A673 (cell line): ENCODE measurements around the gene TAAR1. TPM values are rescaled to one million over a fixed set of nuclear protein-coding genes. Genes with fewer than 3 reads are reported as not detected.

Experiments
- BruUV-seq: library from RNA; stranded (reverse); fragments of 400-500 nt; replicated peaks from 2 replicates; lab custom pipeline; 2021; lab: Mats Ljungman, UMichigan
- CTCF ChIA-PET: fragments of 300-600 bp; sonication (Branson Sonifier 250); formaldehyde crosslinking; loops from one replicate; lab custom pipeline; 2022; ENCODE audit warnings: antibody characterized with exemption; lab: Charles Lee
- POLR2A ChIA-PET: fragments of 300-600 bp; sonication (Branson Sonifier 250); formaldehyde crosslinking; loops from one replicate; lab custom pipeline; 2022; ENCODE audit warnings: antibody characterized with exemption; ENCODE audit not compliant: low non-redundant PET; lab: Charles Lee
- DNase-seq: peaks from one replicate; pipeline ENCODE4 v3.0.0-alpha.2; 2015; ENCODE audit warnings: low spot score
- H3K27ac ChIP-seq: fragments of 200-600 bp; sonication (generic); 2 replicates; pipeline ENCODE4 v1.5.1; 2016; ENCODE audit warnings: mixed run types, low read depth, mild to moderate bottlenecking, mixed read lengths, antibody characterized with exemption, low read length; ENCODE audit not compliant: poor library complexity, severe bottlenecking
- H3K27me3 ChIP-seq: fragments of 200-600 bp; sonication (generic); replicated peaks from 2 replicates; pipeline ENCODE4 v1.6.1; 2017; ENCODE audit warnings: mixed run types, low read depth, mild to moderate bottlenecking, mixed read lengths, antibody characterized with exemption, low read length; ENCODE audit not compliant: insufficient read depth, poor library complexity
- H3K36me3 ChIP-seq: fragments of 200-600 bp; sonication (generic); 2 replicates; pipeline ENCODE4 v1.6.1; 2016; ENCODE audit warnings: mixed run types, mild to moderate bottlenecking, mixed read lengths, antibody characterized with exemption, low read length; ENCODE audit not compliant: insufficient read depth, poor library complexity, severe bottlenecking
- H3K4me1 ChIP-seq: fragments of 200-600 bp; sonication (generic); 2 replicates; pipeline ENCODE4 v1.6.1; 2017; ENCODE audit warnings: mixed run types, mild to moderate bottlenecking, mixed read lengths, antibody characterized with exemption, low read length; ENCODE audit not compliant: insufficient read depth, poor library complexity, severe bottlenecking
- H3K4me3 ChIP-seq: fragments of 200-600 bp; sonication (generic); 2 replicates; pipeline ENCODE4 v1.5.1; 2016; ENCODE audit warnings: low read depth, mixed run types, mild to moderate bottlenecking, mixed read lengths, low read length; ENCODE audit not compliant: poor library complexity, severe bottlenecking
- H3K9me3 ChIP-seq: fragments of 200-600 bp; sonication (generic); 2 replicates; pipeline ENCODE4 v1.6.1; 2016; ENCODE audit warnings: mixed run types, low read depth, mild to moderate bottlenecking, mixed read lengths, antibody characterized with exemption, low read length; ENCODE audit not compliant: poor library complexity, severe bottlenecking
- CTCF ChIP-seq: fragments of 300-800, 200-600 bp; sonication (generic); conservative IDR thresholded peaks from 2 replicates; pipeline ENCODE4 v1.5.1; 2017; ENCODE audit warnings: low read depth, mild to moderate bottlenecking, antibody characterized with exemption, low read length, moderate library complexity, mixed read lengths
- EZH2 ChIP-seq: fragments of 200-600 bp; sonication (generic); IDR thresholded peaks from 2 replicates; pipeline ENCODE4 v1.6.1; 2017; ENCODE audit warnings: borderline replicate concordance, low read depth, mild to moderate bottlenecking, mixed read lengths, antibody characterized with exemption, low read length; ENCODE audit not compliant: poor library complexity, severe bottlenecking
- intact Hi-C: fragments of 100-400 bp; cut with micrococcal nuclease; formaldehyde crosslinking; loops from one replicate; pipeline ENCODE4 v1.10.0; 2022; ENCODE audit not compliant: unreplicated experiment
- total RNA-seq: library from RNA; stranded (reverse); gene quantifications from 2 replicates; pipeline ENCODE4 v1.2.3, GENCODE V29; 2021

TAAR1 gene
- total RNA-seq, 1 experiment from 2014 or later = not detected

GRCh38 chr6:132703936-132704335, 45.0 kb upstream of the TAAR1 start:
- no peaks in the 10 kb centered on the region for H3K9me3 ChIP-seq
- BruUV-seq = no TSS peak
- POLR2A ChIA-PET = no interaction called here
- no peaks in the 10 kb centered on the region for H3K36me3 ChIP-seq
- TF ChIP-seq EZH2 = no peak
- TF ChIP-seq CTCF = no peak
- no peak for DNase-seq
- H3K4me3 ChIP-seq = no peak overlapping the region
- H3K27ac ChIP-seq = no peak overlapping the region
- intact Hi-C loops = no loop called here
- no peaks in the 10 kb centered on the region for H3K4me1 ChIP-seq
- CTCF ChIA-PET = interaction anchor here (0.5 kb wide), 1 partner anchor 61 kb away, joined by 6 read pairs; no protein-coding TSS in a partner anchor
- H3K27me3 ChIP-seq = peaks cover 36% of the 10 kb centered on the region

GRCh38 chr6:132698608-132699007, 39.6 kb upstream of the TAAR1 start:
- H3K4me1 ChIP-seq = no peaks in the 10 kb centered on the region
- TF ChIP-seq EZH2 = no peak
- H3K9me3 ChIP-seq = no peaks in the 10 kb centered on the region
- BruUV-seq = no TSS peak
- H3K27ac ChIP-seq = no peak overlapping the region
- intact Hi-C loops = no loop called here
- ChIA-PET CTCF (no interaction called here), POLR2A (no interaction called here)
- no peaks in the 10 kb centered on the region for H3K36me3 ChIP-seq
- no peak overlapping the region for H3K4me3 ChIP-seq
- H3K27me3 ChIP-seq = peaks cover 23% of the 10 kb centered on the region
- DNase-seq = no peak

GRCh38 chr6:132695773-132696172, 36.8 kb upstream of the TAAR1 start:
- intact Hi-C loops = no loop called here
- no peaks in the 10 kb centered on the region for H3K9me3 ChIP-seq
- H3K27ac ChIP-seq = no peak overlapping the region
- H3K4me1 ChIP-seq = no peaks in the 10 kb centered on the region
- ChIA-PET CTCF (no interaction called here), POLR2A (no interaction called here)
- no peak for DNase-seq
- no peaks in the 10 kb centered on the region for H3K36me3 ChIP-seq
- BruUV-seq = no TSS peak
- no peak overlapping the region for H3K4me3 ChIP-seq
- TF ChIP-seq CTCF (no peak), EZH2 (no peak)
- H3K27me3 ChIP-seq = peaks cover 22% of the 10 kb centered on the region

- H3K4me3 ChIP-seq = no peak overlapping the region
- BruUV-seq = no TSS peak
- H3K27ac ChIP-seq = no peak overlapping the region
- peaks cover 19% of the 10 kb centered on the region for H3K27me3 ChIP-seq
- no peaks in the 10 kb centered on the region for H3K4me1 ChIP-seq
- TF ChIP-seq CTCF = no peak
- TF ChIP-seq EZH2 = no peak
- ChIA-PET POLR2A (no interaction called here), CTCF (interaction anchor here (0.6 kb wide), 1 partner anchor 105 kb away, joined by 7 read pairs; the partner anchor contains the start of gene SLC18B1)
- intact Hi-C loops = no loop called here
- no peaks in the 10 kb centered on the region for H3K9me3 ChIP-seq
- H3K36me3 ChIP-seq = no peaks in the 10 kb centered on the region
- DNase-seq = no peak
Observed at GRCh38 chr6:132693478-132693877, 34.5 kb upstream of the TAAR1 start.
